Ascending aorta (tissue), 2 donors: ENCODE results near the gene WDR70. TPM values are rescaled to one million over a fixed set of nuclear protein-coding genes. Genes with fewer than 3 reads are reported as not detected.
"Not testable (repeated sequence)": the region's sequence is repeated elsewhere in the genome, so short reads cannot be mapped to it uniquely, and the experiment has no call there.

Experiments used
- DNase-seq, 2 donors: peaks; one replicate each; pipeline ENCODE4 v3.0.0-alpha.2; 2019; ENCODE audit warnings: low spot score in 2 of 2
- H3K27ac ChIP-seq, 2 donors: fragments of 200-600 bp; sonication (generic); one replicate each; pipeline ENCODE4 v1.5.1; 2016 to 2017; ENCODE audit warnings: mild to moderate bottlenecking in 1 of 2
- H3K27me3 ChIP-seq: fragments of 200-600 bp; sonication (generic); one replicate; pipeline ENCODE4 v1.5.1; 2017
- H3K36me3 ChIP-seq, 2 donors: fragments of 200-600 bp; sonication (generic); one replicate each; pipeline ENCODE4 v1.5.1; 2016
- H3K4me1 ChIP-seq, 2 donors: fragments of 200-600 bp; sonication (generic); one replicate each; pipeline ENCODE4 v1.5.1; 2016 to 2017; ENCODE audit warnings: mild to moderate bottlenecking in 1 of 2
- H3K4me3 ChIP-seq, 2 donors: fragments of 200-600 bp; sonication (generic); one replicate each; pipeline ENCODE4 v1.5.1; 2016 to 2017; ENCODE audit warnings: mild to moderate bottlenecking in 1 of 2
- H3K9me3 ChIP-seq, 2 donors: fragments of 200-600 bp; sonication (generic); one replicate each; pipeline ENCODE4 v1.5.1; 2016
- intact Hi-C: fragments of 100-400 bp; cut with DNase I; formaldehyde crosslinking; loops from one replicate; pipeline ENCODE4 v1.15.1; 2023
- total RNA-seq: library from RNA; depleted of rRNA; stranded (reverse); fragments of >200 nt; gene quantifications from one replicate; pipeline ENCODE4 v1.1.0, GENCODE V29; 2016
- TF ChIP-seq, protein P1 (sequence below), 3 experiments: fragments of 200-600 bp in 2 of 3; fragments of 450-650 bp in 1 of 3; sonication (generic) in 2 of 3; IDR thresholded peaks; one replicate each; pipeline ENCODE4 v1.5.1; 2016 to 2019; ENCODE audit warnings: antibody characterized with exemption in 3 of 3, mild to moderate bottlenecking in 1 of 3, moderate library complexity in 1 of 3

The WDR70 gene
- total RNA-seq, 1 donor from 2014 or later, result 8.7 TPM

DNA sequence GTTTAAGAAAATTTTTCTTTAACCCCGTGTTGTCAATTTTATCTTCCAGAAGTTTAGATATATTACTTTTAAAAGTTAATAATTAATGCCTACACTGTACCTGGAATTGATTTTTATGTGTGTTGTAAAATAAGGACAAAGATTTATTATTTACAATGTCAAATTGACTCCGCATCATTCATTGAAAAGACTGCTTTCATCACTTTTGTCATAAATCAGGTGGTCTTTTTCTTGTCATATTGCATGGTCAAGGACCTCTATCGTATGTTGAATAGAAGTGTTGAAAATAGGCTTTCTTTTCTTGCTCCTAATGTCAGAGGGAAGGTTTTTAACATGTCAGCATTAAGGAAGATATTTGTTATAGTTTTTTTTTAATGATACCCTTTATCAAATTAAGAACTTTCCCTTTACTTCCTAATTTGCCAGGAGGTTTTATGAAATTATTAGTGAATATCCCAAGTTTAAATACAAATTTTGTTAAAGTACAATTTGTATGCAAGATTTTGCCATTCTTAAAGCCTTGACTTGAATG is 92.6 kb downstream of the WDR70 start:
- intact Hi-C loops, result no loop called here
- H3K36me3 ChIP-seq, result peaks cover 0 to 6% of the 10 kb centered on the region in 2 donors
- TF ChIP-seq, protein P1, sequence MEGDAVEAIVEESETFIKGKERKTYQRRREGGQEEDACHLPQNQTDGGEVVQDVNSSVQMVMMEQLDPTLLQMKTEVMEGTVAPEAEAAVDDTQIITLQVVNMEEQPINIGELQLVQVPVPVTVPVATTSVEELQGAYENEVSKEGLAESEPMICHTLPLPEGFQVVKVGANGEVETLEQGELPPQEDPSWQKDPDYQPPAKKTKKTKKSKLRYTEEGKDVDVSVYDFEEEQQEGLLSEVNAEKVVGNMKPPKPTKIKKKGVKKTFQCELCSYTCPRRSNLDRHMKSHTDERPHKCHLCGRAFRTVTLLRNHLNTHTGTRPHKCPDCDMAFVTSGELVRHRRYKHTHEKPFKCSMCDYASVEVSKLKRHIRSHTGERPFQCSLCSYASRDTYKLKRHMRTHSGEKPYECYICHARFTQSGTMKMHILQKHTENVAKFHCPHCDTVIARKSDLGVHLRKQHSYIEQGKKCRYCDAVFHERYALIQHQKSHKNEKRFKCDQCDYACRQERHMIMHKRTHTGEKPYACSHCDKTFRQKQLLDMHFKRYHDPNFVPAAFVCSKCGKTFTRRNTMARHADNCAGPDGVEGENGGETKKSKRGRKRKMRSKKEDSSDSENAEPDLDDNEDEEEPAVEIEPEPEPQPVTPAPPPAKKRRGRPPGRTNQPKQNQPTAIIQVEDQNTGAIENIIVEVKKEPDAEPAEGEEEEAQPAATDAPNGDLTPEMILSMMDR (IDR thresholded peaks at IDR 0.05), result no peak
- no peak overlapping the region for H3K27ac ChIP-seq
- H3K4me3 ChIP-seq, result no peak overlapping the region
- no peaks in the 10 kb centered on the region for H3K4me1 ChIP-seq
- H3K9me3 ChIP-seq, result peaks cover 10 to 15% of the 10 kb centered on the region in 2 donors
- DNase-seq, result no peak
- no peaks in the 10 kb centered on the region for H3K27me3 ChIP-seq

DNA sequence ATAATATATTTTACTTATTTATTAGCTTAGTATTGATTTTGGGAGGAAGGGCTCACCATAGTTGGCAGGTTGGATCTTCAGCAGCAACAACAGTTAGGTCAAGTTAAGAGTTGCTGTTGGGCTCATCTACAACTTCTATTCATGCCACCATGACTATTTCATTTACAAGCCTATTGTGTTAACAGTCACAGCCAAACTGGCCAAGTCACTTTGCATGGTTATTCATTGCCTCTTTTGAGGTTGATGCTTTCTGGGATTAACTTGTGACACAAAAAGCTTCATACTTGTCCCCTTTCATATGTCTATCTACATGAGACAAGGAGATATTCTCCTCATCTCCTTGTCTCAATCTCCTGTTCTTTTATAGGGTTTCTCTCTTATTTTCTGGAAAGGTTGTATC is 98.3 kb downstream of the WDR70 start:
- H3K4me1 ChIP-seq, result no peaks in the 10 kb centered on the region
- intact Hi-C loops, result no loop called here
- no peak overlapping the region for H3K4me3 ChIP-seq
- TF ChIP-seq, protein P1 (IDR thresholded peaks at IDR 0.05), result no peak
- H3K27ac ChIP-seq, result no peak overlapping the region
- H3K36me3 ChIP-seq, result peaks cover 15 to 21% of the 10 kb centered on the region in 2 donors
- no peaks in the 10 kb centered on the region for H3K9me3 ChIP-seq
- H3K27me3 ChIP-seq, result no peaks in the 10 kb centered on the region
- DNase-seq, result no peak

DNA sequence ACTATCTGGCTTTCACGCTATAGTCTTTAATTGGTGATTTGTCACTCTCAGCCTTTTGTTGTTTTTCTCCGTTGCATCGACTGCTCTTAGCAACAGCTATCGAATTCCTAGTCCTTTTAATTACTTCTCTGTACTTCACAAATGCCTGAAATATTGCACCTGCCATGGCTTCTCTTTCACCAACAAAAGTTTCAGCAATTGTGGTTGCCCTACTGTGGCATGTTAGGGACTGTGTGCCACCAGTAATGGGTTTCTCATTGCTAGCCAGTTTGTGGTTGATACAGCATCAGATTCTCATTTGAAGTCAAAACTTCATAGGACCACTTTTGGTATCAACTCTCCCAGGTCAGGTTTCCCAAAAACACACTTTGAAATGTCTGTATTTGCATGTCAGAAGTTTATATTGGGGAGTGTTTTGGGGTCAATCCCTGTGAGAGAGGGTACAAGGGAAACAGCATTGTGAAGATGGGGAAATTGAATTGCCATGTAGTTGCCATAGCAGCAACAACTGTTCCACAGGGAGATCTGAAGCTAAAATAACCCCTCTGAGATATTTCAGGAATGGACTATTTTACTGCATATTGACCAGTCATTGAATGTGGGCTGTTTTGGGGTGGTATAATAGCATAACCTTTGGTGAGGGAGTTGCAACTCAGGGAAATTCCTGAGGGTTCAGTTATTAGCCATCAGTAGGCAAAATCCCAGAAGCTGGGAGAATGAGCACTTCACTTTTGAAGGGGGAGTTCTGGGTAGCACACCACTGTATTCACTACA is 99.2 kb downstream of the WDR70 start:
- Histone ChIP-seq H3K36me3 (peaks cover 15 to 23% of the 10 kb centered on the region in 2 donors), H3K4me3 (no peak overlapping the region), H3K27ac (no peak overlapping the region), H3K4me1 (no peaks in the 10 kb centered on the region), H3K27me3 (no peaks in the 10 kb centered on the region), H3K9me3 (no peaks in the 10 kb centered on the region)
- no peak for DNase-seq
- intact Hi-C loops, result no loop called here
- TF ChIP-seq, protein P1 (IDR thresholded peaks at IDR 0.05), result no peak

DNA sequence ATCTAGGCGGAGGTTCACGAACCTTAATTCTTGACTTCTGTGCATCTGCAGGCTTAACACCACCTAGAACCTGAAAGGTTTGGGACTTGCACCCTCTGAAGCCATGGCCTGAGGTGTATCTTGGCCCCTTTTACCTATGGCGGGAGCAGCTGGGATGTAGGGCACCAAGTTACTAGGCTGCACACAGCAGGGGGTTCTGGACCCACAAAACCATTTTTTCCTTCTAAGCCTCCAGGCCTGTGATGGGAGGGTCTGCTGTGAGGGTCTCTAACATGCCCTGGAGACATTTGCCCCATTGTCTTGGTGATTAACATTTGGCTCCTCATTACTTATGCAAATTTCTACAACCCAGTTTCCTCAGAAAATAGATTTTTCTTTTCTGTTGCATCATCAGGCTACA is 102.3 kb downstream of the WDR70 start:
- not testable (repeated sequence) for H3K4me3 ChIP-seq, H3K27me3 ChIP-seq
- H3K36me3 ChIP-seq, result peaks cover 15 to 23% of the 10 kb centered on the region in 2 donors

DNA sequence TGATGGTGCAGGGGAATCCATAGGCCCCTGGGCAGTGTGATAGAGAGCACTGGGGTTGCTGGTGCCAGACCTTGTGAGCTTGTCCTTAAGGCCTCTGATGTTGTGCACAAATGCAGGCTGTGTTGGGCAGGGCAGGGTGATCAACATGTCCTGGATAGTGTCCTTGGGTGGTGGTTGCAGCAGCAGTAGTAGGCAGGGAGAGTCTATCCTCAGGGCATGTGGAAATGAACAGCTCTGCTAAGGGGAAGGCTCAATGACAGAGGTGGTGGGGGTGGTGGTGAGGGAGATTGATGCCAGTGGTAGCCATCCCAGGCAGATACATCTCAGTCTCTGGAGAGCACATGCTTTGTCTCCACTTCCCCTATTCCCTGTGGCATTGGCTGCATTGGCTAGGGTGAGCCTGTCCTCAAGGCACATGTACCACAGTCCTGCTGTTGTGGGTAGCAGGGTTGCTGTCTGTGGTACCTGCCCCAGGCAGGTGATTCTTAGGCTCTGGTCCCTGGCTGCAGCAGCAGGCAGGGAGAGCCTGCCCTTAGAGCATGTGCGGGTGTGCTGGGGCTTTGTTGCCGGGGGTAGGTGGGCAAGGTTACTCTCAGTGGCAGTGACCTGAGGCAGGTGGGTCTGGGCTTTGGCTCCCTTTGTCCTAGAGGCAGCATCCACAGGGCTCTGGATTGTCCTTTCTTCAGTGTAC is 111.1 kb downstream of the WDR70 start:
- DNase-seq, result no peak
- peaks cover 0 to 4% of the 10 kb centered on the region in 2 donors for H3K4me1 ChIP-seq
- intact Hi-C loops, result no loop called here

More for the DNA sequence above, 102.3 kb downstream of the WDR70 start:
- H3K4me1 ChIP-seq, intact Hi-C loops, H3K27ac ChIP-seq, DNase-seq, H3K9me3 ChIP-seq: not testable (repeated sequence)

More for the DNA sequence above, 111.1 kb downstream of the WDR70 start:
- Histone ChIP-seq H3K9me3 (no peaks in the 10 kb centered on the region), H3K4me3 (no peak overlapping the region), H3K27ac (no peak overlapping the region), H3K36me3 (peaks cover 0 to 3% of the 10 kb centered on the region in 2 donors), H3K27me3 (no peaks in the 10 kb centered on the region)
- TF ChIP-seq, protein P1 (IDR thresholded peaks at IDR 0.05), result no peak
